Lower leg skin (tissue), 4 donors: Measurements from ENCODE around the gene PAX7. TPM values are rescaled to one million over a fixed set of nuclear protein-coding genes. Genes with fewer than 3 reads are reported as not detected.

Experiments used
- DNase-seq, 2 donors: peaks; one replicate each; pipeline ENCODE4 v3.0.0-alpha.2; 2019; ENCODE audit warnings: low spot score in 2 of 2
- H3K4me3 ChIP-seq: fragments of 200-600 bp; sonication (generic); 2 replicates; pipeline ENCODE4 v1.5.1; 2017; ENCODE audit warnings: mild to moderate bottlenecking, low read depth; ENCODE audit not compliant: poor library complexity, severe bottlenecking
- CTCF ChIP-seq, 3 donors: fragments of 450-650 bp; IDR thresholded peaks; one replicate each; pipeline ENCODE4 v1.5.1; 2016; ENCODE audit warnings: antibody characterized with exemption in 3 of 3, mild to moderate bottlenecking in 3 of 3, moderate library complexity in 2 of 3
- POLR2A ChIP-seq, 2 donors: fragments of 450-650 bp; IDR thresholded peaks; one replicate each; pipeline ENCODE4 v1.6.1; 2016 to 2017; ENCODE audit warnings: antibody characterized with exemption in 2 of 2, mild to moderate bottlenecking in 1 of 2, moderate library complexity in 1 of 2
- WGBS, 2 donors: methylation state at CpG; one replicate each; pipeline ENCODE4 v1.1.5; 2018; 5-methylcytosine and 5-hydroxymethylcytosine counted together
- intact Hi-C: fragments of 100-400 bp; cut with DNase I; formaldehyde crosslinking; loops from one replicate; pipeline ENCODE4 v1.15.0; 2023; ENCODE audit warnings: low total_unique reads
- total RNA-seq, 4 donors: library from RNA; depleted of rRNA; stranded (reverse); fragments of >200 nt; gene quantifications; one replicate each; pipeline ENCODE4 v1.1.0, GENCODE V29; 2016

The PAX7 gene
- total RNA-seq, 4 donors from 2014 or later, result 0.06 to 0.11 TPM; not detected in 2

- DNase-seq, result no peak
These were observed 27.3 kb upstream of the PAX7 start for GRCh38 chr1:18603212-18603852.

GRCh38 chr1:18606443-18607288 is 24.0 kb upstream of the PAX7 start:
- H3K4me3 ChIP-seq, result no peak overlapping the region
- TF ChIP-seq CTCF (IDR thresholded peaks at IDR 0.05) (no peak), POLR2A (IDR thresholded peaks at IDR 0.05) (no peak)
- DNase-seq, result no peak
- intact Hi-C loops, result loop anchor here (10.0 kb wide), 1 partner anchor 498 kb away; no protein-coding TSS in a partner anchor
- 59 to 60% methylated on average over 18 to 19 of the region's 19 CpGs for WGBS, 2 donors

More at GRCh38 chr1:18603212-18603852, 27.3 kb upstream of the PAX7 start:
- no peak for TF ChIP-seq POLR2A (IDR thresholded peaks at IDR 0.05)
- TF ChIP-seq CTCF (IDR thresholded peaks at IDR 0.05), result no peak
- intact Hi-C loops, result loop anchor here (5.0 to 10.0 kb wide), 2 partner anchors 79 to 501 kb away; no protein-coding TSS in a partner anchor
- H3K4me3 ChIP-seq, result no peak overlapping the region
- WGBS, 2 donors, result 60 to 69% methylated on average over 12 to 13 of the region's 13 CpGs

- TF ChIP-seq POLR2A (IDR thresholded peaks at IDR 0.05), result no peak
- no peak for TF ChIP-seq CTCF (IDR thresholded peaks at IDR 0.05)
- intact Hi-C loops, result loop anchor here (10.0 kb wide), 1 partner anchor 497 kb away; no protein-coding TSS in a partner anchor
- no peak for DNase-seq
- no peak overlapping the region for H3K4me3 ChIP-seq
- 52 to 61% methylated on average over 7 of the region's 7 CpGs for WGBS, 2 donors
These were observed 23.3 kb upstream of the PAX7 start for GRCh38 chr1:18607289-18607760.

- no peak for DNase-seq
- TF ChIP-seq CTCF (IDR thresholded peaks at IDR 0.05) (no peak), POLR2A (IDR thresholded peaks at IDR 0.05) (no peak)
- H3K4me3 ChIP-seq, result no peak overlapping the region
- intact Hi-C loops, result loop anchor here (10.0 kb wide), 1 partner anchor 496 kb away; no protein-coding TSS in a partner anchor
- WGBS, 2 donors, result 94 to 100% methylated on average over 1 of the region's 1 CpG
These were observed 22.1 kb upstream of the PAX7 start for GRCh38 chr1:18608534-18608933.

GRCh38 chr1:18611311-18611710 is 19.3 kb upstream of the PAX7 start:
- TF ChIP-seq CTCF (IDR thresholded peaks at IDR 0.05), result no peak
- WGBS, 2 donors, result 70 to 72% methylated on average over 8 of the region's 8 CpGs
- intact Hi-C loops, result no loop called here
- H3K4me3 ChIP-seq, result no peak overlapping the region
- DNase-seq, result no peak
